K562 (cell line): ENCODE data around the gene PTP4A2. TPM values are rescaled to one million over a fixed set of nuclear protein-coding genes. Genes with fewer than 3 reads are reported as not detected.
A peak's percentile ranks its signal among the peaks of the same experiment; 100 is the strongest.

ENCODE experiments used
- ARID1B ChIP-seq: fragments of 450-650 bp; IDR thresholded peaks from 2 replicates; pipeline ENCODE4 v1.6.1; 2016; ENCODE audit warnings: antibody characterized with exemption, mild to moderate bottlenecking, inconsistent platforms
- CC2D1A ChIP-seq: fragments of 450-650 bp; IDR thresholded peaks from 2 replicates; pipeline ENCODE4 v1.6.1; 2017; ENCODE audit warnings: mild to moderate bottlenecking
- CTCFL ChIP-seq: IDR thresholded peaks from 2 replicates; pipeline ENCODE4 v1.6.1; 2011; ENCODE audit warnings: borderline replicate concordance, low read depth, mild to moderate bottlenecking, moderate library complexity, low read length; ENCODE audit not compliant: insufficient read depth, poor library complexity, severe bottlenecking
- CUX1 ChIP-seq: fragments of 200-800 bp; sonication (Bioruptor generic); IDR thresholded peaks from 2 replicates; pipeline ENCODE4 v1.6.1; 2016; ENCODE audit warnings: missing genetic modification characterization, missing compliant biosample characterization
- ETV6 ChIP-seq, 3 experiments: fragments of 150-350 bp in 1 of 3; sonication (generic) in 1 of 3; formaldehyde crosslinking in 1 of 3; IDR thresholded peaks; 2 replicates each; pipeline versions ENCODE4 v1.6.1 to v1.8.0; 2014 to 2022; ENCODE audit warnings: borderline replicate concordance in 2 of 3, low read depth in 2 of 3, antibody characterized with exemption in 1 of 3, low read length in 1 of 3, mild to moderate bottlenecking in 1 of 3, missing genetic modification reagents in 1 of 3
- FOXA3 ChIP-seq, 2 experiments: fragments of 450-650 bp in 1 of 2; sonication (generic) in 1 of 2; formaldehyde crosslinking; IDR thresholded peaks in 1 of 2; conservative IDR thresholded peaks in 1 of 2; 2 replicates each; pipeline versions ENCODE4 v1.4.0 to v1.8.0; 2020 to 2022; ENCODE audit warnings: mild to moderate bottlenecking in 2 of 2, missing genetic modification reagents in 1 of 2
- HDAC1 ChIP-seq, 2 experiments: fragments of 450-650 bp; IDR thresholded peaks; 2 replicates each; pipeline ENCODE4 v1.6.1; 2016 to 2017; ENCODE audit warnings: inconsistent platforms in 1 of 2, mild to moderate bottlenecking in 1 of 2, moderate library complexity in 1 of 2
- ILF3 ChIP-seq: fragments of 450-650 bp; IDR thresholded peaks from 2 replicates; pipeline ENCODE4 v1.6.1; 2018; ENCODE audit warnings: antibody characterized with exemption, mild to moderate bottlenecking, moderate library complexity, borderline replicate concordance
- NFIC ChIP-seq: fragments of 450-650 bp; IDR thresholded peaks from 2 replicates; pipeline ENCODE4 v1.6.1; 2017; ENCODE audit warnings: mild to moderate bottlenecking, inconsistent platforms
- PHF8 ChIP-seq: fragments of 200-600 bp; sonication (generic); IDR thresholded peaks from 2 replicates; pipeline ENCODE4 v1.6.1; 2012; ENCODE audit warnings: mixed run types, mild to moderate bottlenecking, inconsistent platforms, low read length, moderate library complexity, borderline replicate concordance
- POLR2A ChIP-seq: fragments of 450-650 bp; conservative IDR thresholded peaks from 2 replicates; pipeline ENCODE4 v1.6.1; 2016
- RBM25 ChIP-seq: fragments of 200-400 bp; formaldehyde crosslinking; IDR thresholded peaks from 2 replicates; pipeline ENCODE4 v1.6.1; 2018; ENCODE audit warnings: low read length, low read depth, moderate library complexity; ENCODE audit not compliant: severe bottlenecking
- SMC3 ChIP-seq: conservative IDR thresholded peaks from 2 replicates; pipeline ENCODE4 v1.6.1; 2011; ENCODE audit warnings: low read depth, low read length, improper control_type of control experiment; ENCODE audit not compliant: insufficient read depth
- TAL1 ChIP-seq: fragments of 450-650 bp; IDR thresholded peaks from 2 replicates; pipeline ENCODE4 v1.6.1; 2016; ENCODE audit warnings: mild to moderate bottlenecking
- TCF3 ChIP-seq: sonication (generic); formaldehyde crosslinking; IDR thresholded peaks from 2 replicates; pipeline ENCODE4 v1.4.0; 2020; ENCODE audit warnings: mild to moderate bottlenecking, missing genetic modification reagents
- ZBTB43 ChIP-seq: sonication (generic); formaldehyde crosslinking; IDR thresholded peaks from 2 replicates; pipeline ENCODE4 v1.8.0; 2023; ENCODE audit warnings: mild to moderate bottlenecking, missing genetic modification reagents
- ZNF354B ChIP-seq: fragments of 250-450 bp; sonication (Bioruptor Pico); IDR thresholded peaks from 2 replicates; pipeline ENCODE4 v1.4.0; 2020
- ZZZ3 ChIP-seq: fragments of 450-650 bp; IDR thresholded peaks from 2 replicates; pipeline ENCODE4 v1.6.1; 2016; ENCODE audit warnings: antibody characterized with exemption, mild to moderate bottlenecking, moderate library complexity
- polyA plus RNA-seq, 8 experiments: library from polyadenylated mRNA; depleted of rRNA in 4 of 8; stranded (reverse) in 5 of 8; unstranded in 3 of 8; fragments of >200 nt; fragmentation: Nextera tagmentation in 2 of 8; fragmentation: Illumina TruSeq in 1 of 8; extraction: Ambion mirVana in 2 of 8; extraction: Trizol in 1 of 8; gene quantifications; 2 replicates each; pipeline versions ENCODE4 v1.2.1 to v1.2.3, GENCODE V29; 2011 to 2014; ENCODE audit warnings: inconsistent platforms in 1 of 8, missing spikeins in 1 of 8
- total RNA-seq, 7 experiments: library from RNA; depleted of rRNA in 6 of 7; stranded (reverse); fragments of >200 nt in 6 of 7; fragmentation: Illumina TruSeq in 2 of 7; extraction: Trizol in 2 of 7; gene quantifications; 2 replicates each; pipeline versions ENCODE4 v1.2.1 to v1.2.3, GENCODE V29; 2011 to 2021; ENCODE audit warnings: low replicate concordance in 1 of 7

Gene PTP4A2
- total and polyA plus RNA-seq, 9 of the 15 experiments (the other 6 are each of a cell fraction or from before 2014, with no cell fraction given), result 197 to 870 (median 480) TPM

GRCh38 chr1:31938184-31938975 is at the start of gene PTP4A2 (continued):
- TF ChIP-seq CUX1 (0 out of 2 replicates have a peak, but pooled peaks have one; percentile 30), RBM25 (peak; percentile 80), TAL1 (peak; percentile 21; the same call in 1 of the 2 replicates), CTCFL (peak; percentile 100), TCF3 (peak; percentile 59), CC2D1A (0 out of 2 replicates have a peak, but pooled peaks have one; percentile 7), ZZZ3 (no peak), ARID1B (peak; percentile 72), FOXA3 (CRISPR knock-in tag; conservative IDR thresholded peaks at IDR 0.05 in 1 of 2, IDR thresholded peaks at IDR 0.05 in 1 of 2) (peak in 1 of 2 experiments; percentile 71; a peak in 1 of 4 replicates), PHF8 (peak; percentile 66; the same call in 1 of the 2 replicates), ZBTB43 (0 out of 2 replicates have a peak, but pooled peaks have one; percentile 60), SMC3 (peak; percentile 33), POLR2A (peak; percentile 71), ZNF354B (CRISPR knock-in tag) (no peak), ILF3 (0 out of 2 replicates have a peak, but pooled peaks have one; percentile 84), HDAC1 (IDR thresholded peaks at IDR 0.05) (peak in 1 of 2 experiments; percentile 93; a peak in 2 of 4 replicates), NFIC (peak; percentile 91), ETV6 (IDR thresholded peaks at IDR 0.05; ENCODE audit: borderline replicate concordance in 1 of 2, low read depth in 2 of 2, low read length in 1 of 2) (no peak), ETV6 (CRISPR knock-in tag; IDR thresholded peaks at IDR 0.05; ENCODE audit: borderline replicate concordance) (no peak; the same call in 1 of the 2 replicates)
